Left hindlimb (tissue), 1 donor: ENCODE measurements around the gene NUP62.
A peak's percentile ranks its signal among the peaks of the same experiment; 100 is the strongest.

Source experiments
- DNase-seq: peaks from one replicate; pipeline ENCODE4 v3.0.0-alpha.2; 2018

NUP62 gene

DNA sequence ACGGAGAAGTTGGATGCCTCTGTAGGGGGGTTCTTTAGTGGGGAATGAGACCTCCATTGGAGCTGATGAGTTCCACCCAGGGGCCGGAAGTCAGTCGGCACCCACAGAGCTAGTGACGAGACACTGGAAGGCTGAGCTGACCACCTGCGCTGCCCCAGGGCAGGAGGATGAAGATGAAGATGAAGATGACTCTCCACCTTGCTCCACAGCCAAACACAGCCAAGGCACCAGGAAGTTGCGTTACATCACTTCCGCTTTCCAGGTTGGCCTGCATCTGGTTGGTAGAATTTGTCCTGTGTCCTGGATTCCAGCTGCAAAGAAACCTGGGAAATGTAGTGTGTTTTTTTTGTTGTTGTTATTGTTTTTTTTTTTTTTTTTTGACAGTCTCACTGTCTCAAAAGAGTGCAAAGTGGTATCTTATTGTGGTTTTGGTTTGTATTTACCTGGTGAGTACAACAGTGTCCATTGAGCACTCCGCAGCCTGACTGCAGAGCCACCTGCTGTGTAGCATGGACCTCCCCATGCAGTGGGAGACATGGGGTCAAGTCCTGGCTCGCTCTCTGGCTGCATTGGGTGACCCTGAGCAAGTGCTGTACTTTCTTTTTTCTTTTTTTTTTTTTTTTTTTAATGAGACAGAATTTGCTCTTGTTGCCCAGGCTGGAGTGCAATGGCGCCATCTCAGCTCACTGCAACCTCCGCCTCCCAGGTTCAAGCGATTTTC, 49.9 kb downstream of the NUP62 start:
- DNase-seq = peak; percentile 34

DNA sequence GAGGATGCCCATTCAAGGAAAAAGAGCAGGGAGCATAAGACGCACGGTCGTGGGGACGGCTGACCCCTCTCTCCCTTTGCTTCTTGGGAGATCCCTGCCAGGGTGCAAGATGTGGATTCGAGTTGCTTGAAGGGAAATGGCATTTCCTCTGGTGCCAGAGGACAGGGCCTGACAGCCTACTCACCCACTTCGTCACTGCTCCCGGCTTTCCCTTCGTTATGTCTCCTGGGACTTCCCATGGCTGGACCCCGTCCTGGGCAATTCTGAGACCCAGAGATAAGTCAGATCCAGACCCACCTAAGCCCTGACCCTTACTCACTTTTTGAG, 50.6 kb downstream of the NUP62 start:
- DNase-seq = peak; percentile 40

DNA sequence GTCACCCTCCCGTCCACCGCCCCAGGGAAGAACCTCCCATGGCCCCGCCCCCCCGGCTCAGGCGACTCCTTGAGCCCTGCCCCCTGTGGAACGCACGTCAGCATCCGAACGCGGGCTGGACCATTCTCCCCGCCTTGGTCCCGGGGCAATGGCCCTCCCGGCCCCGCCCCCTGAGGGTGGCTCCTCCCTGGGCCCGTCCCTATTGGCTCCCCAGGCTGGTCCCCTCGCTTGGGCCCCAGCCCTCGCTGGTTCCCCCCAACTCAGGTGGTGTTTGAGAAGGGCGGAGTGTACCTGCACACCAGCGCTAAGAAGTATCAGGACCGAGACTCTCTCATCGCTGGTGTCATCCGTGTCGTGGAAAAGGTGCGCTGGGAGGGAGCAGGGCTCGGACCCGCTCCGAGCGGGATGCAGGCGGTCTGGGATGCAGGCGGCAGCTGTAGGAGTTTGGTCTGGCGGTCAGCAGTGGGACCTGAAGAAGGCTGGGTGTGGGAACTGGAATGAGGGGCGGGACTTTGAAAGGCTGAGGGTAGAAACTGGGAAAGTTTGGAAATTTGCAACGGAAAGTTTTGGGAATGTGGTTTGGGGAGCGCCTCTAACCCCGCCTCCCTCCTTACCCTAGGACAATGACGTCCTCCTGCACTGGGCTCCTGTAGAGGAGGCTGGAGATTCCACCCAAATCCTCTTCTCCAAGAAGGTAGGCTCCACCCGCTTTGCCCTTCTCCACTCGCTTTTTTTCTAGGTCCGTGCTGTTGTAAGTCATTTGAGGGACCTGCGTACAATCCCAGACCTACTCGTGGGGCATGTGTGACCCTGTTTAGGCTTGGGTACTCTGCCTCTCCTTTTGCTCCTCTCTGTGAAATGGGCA, 51.2 kb downstream of the NUP62 start:
- DNase-seq = peak; percentile 98

DNA sequence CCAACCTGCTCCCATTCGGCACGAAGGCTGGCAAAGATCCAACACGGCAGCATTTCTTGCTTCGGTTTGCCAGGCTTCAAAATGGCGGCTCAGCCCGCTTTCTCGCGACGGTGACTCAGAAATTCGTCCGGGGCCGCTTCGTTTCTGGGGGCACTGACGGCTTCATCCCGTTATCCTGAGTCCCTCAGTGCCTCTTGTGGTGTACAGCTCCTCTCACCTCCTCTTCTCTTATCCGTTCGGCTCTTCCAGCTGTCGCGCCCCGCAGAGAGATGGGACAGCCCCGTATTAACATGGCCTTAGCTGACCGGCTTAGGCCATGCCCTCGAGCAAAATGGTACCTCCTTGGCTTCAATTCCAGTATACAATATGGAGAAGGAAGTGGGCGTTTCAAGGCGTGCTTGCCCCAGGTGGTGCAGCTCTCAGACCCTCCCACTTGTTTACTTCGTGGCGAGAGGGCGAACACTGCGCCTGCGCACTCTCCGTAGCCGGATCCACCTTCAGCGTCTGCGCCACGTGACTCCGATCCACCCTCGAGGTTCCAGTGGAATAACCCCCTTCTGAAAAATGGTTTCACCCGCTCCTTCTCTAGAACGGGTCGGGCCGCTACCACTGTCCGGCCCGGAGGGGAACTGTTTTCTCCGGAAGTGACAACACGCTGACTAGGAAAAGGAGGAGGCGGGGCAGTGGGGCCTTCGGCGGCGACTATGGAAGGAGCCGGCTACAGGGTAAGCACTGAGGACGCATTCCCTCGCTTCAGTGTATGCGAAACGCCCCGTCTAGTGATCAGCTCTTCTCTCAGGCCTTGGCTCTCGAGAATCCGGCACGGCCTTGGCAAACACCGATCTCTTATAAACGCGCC, 52.1 kb downstream of the NUP62 start, which contains the start of the genes AKT1S1 and TBC1D17:
TSS of gene AKT1S1 (minus strand) at position 336 of the 859 bp plus-strand sequence. CDS start 4,060 bp downstream, outside the sequence.
TSS of gene TBC1D17 (plus strand) at position 683 of the 859 bp plus-strand sequence. CDS start at position 705, 22 bp downstream.
- peak; percentile 99 for DNase-seq

DNA sequence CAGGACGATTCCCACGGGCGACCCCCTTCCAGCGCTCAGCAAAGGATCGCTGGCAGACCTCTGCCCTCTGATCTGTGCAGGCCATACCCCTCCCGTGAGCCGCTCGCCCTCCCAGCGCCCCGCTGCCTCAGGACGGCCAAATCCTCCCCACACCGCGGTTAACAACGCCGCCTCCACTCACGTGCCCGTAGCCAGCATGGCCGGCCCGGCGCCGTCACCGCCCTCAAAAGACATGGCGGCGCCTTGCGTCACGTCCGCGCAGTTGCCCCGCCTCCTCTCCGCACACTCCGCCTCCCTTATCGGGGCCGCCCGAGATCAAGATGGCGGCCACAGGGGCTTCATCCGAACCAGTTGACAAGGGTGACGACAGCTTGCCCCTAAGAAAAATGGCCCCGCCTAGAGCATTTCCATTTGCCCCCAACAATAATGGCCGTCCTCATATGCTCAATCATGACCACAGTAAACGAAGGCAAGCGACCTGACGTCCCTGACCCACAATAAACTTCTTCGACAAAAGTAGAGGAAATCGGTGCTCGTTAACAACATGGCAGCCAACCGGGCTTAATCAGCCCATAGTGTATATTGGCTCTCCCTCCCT, 52.8 kb downstream of the NUP62 start:
- DNase-seq = peak; percentile 99

DNA sequence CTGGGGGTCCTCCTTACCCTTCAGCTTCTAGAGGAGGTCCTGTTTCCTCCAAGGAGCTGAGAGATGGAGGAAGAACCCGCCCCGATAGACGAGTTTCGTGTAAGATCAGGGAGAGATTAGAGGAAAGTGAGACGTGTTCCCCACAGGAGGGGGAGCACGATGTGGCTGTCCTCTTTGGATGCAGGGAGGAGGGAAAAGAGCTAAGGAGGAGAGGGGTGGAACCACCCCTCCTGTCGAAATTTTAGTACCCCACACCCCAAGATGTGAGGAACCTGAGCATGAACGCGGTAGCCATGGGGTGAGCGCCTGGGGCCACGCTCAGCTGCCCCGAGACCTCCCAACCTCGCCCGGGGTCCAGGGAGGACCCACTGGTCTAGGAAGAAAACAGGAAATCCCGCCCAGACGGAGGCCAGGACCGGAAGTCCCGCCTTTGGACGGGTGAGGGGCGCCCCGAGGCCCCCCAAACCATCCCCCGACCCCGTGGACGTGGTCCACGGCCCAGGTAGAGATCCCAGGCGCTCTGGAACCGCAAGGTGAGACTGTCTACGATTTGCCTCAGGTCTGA, 53.4 kb downstream of the NUP62 start:
- DNase-seq = peak; percentile 85

DNA sequence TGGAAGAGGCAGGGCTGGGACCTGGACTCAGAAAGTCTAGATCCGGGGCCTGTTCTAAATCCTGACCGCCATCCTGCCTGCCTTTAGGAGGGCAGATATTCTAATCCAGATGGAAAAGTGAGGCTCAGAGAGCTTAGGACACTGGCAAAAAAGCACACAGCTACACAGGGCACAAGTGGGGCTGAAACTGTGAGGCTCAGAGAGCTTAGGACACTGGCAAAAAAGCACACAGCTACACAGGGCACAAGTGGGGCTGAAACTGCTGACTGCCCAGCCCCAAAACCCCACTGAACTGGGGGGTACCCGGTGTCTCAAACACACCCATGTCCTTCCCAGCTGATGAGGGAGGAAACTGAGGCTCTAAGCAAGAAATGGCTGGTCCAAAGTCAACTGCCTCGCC, 54.1 kb downstream of the NUP62 start:
- no peak for DNase-seq

DNA sequence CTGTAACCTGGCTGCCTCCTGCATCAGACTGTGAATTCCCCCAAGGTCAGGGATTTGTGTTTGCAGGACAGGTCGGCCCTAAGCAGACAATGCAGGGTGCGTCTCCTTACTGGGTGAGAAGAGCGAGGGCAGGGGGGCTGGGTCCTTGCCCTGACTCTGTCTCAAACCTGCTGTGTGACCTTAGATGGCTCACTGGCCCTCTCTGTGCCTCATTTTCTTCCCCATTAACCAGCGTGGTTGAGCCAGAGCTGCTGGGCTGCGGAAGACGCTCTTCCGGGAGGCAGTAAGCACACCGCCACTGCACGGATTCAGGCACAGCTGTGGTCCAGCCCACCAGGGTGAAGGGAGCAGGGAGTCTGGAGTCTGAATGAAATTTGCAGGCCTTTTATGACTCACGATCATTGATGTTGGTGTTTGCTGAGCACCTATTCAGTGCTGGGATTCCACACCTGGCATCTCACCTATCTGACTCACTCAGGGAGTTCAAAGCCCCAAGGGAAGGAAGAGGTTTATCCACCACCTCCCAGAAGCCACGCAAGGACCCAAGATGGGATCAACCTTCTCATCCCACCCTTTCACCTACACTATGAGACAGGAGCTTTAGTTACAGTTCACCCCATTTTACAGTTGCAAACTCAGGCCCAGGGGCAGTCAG, 54.7 kb downstream of the NUP62 start:
- no peak for DNase-seq

DNA sequence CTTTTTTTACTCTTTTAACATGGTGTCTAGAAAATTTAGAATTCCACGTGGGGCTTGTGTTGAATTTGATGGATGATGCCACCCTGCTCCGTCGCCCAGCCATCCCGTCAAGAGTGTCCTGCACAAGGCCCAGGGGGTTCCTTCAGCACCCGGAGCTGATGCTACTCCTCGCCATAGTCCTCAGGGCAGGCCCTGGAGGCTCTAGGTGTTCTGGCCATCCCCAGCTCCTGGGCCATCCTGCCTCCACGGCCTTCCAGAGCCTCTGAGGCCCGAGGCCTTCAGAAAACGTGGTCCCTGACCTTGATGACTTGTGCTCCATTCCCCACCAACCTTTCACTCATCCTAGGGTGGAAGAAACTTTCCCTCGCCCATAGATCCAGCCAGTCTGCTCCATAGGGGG, 55.5 kb downstream of the NUP62 start:
- DNase-seq = no peak

DNA sequence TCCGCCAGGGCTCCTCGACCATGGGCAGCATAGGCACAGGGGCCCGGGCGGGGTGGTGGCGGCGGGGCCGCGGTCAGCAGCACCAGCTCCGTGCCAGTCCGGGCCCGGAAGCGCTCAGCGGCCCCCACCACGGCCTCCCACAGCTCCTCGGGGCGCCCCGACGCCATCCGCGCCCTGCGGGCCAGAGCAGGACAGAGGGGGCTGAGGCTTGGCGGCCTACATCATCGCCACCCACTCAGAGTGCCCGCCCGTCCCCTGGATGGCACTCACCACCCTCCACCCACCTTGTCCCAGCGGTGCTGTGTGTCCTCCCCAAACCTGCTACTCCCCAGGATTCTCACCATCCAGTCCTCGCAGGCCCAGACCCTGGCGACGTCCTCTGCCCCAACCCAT, 56.2 kb downstream of the NUP62 start:
- DNase-seq = no peak

DNA sequence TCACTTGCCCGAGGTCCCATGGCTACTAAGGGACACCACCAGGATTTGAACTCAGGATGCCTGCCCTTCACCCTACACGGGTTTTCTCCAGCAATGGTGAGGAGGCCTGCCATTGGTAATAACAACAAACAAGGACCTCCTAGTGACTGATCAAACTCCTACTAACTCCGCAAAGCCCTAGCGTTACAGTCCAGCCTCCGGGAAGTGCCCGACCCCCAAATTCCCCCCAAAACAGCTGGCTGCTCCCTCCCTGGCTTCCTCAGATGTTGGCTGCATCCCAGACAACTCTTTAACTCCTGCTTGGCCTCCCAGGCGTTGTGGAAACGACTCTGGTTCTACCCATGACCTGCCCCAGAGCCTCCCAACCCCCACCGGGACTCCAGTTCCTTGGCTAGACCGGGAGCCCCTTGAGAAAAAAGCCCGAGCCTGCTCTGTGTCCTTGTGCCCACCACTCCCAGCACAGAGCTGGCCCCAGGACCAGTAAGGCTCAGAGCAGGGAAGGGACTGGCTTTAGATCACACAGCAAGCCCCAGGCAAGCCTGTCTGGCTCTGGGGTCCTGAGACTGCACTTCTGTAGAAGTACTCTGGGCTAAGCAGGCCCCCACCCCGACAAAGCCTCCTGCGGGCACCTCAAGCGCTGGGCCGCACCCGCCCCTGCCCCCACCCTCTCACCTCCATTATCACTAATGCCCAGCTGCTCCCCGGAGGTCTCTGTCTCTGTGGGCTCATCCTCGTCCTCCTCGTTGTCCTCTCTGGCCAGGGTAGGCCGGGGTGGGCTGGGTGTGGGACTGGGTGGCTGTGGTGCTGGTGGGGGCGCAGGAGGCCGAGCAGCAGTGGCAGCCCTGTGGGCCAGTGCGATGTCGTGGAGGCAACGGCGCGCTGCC, 56.8 kb downstream of the NUP62 start:
- no peak for DNase-seq

DNA sequence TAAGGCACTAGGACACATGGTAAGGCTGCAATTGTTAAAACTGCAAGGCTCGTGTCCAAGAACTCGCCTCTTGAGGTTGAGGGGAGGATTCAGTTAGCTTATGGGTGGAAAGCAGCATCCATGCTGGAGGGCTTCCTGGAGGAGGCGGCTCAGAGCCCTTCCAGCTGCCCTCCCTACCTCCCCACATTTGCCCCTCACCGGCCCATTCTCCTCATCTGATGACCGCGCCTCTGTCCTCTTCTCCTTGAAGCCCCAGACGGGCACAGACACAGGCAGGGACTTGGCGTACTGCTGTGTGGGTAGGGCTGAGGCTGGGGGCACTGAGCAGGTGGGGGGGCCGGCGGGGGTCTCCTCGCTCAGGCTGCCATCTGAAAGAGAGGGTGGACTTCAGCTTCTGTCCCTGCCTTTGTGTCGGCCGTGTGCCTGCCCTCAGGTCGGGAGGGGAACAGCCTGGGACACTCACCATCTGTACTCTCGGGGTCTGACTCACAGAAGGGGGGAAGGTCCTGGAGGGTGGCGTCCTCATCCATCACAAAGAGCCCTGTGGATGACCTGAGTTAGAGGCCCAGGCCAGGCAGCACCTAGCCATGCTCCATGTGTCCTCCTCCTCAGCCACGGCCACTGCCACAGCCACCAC, 57.8 kb downstream of the NUP62 start:
- no peak for DNase-seq

DNA sequence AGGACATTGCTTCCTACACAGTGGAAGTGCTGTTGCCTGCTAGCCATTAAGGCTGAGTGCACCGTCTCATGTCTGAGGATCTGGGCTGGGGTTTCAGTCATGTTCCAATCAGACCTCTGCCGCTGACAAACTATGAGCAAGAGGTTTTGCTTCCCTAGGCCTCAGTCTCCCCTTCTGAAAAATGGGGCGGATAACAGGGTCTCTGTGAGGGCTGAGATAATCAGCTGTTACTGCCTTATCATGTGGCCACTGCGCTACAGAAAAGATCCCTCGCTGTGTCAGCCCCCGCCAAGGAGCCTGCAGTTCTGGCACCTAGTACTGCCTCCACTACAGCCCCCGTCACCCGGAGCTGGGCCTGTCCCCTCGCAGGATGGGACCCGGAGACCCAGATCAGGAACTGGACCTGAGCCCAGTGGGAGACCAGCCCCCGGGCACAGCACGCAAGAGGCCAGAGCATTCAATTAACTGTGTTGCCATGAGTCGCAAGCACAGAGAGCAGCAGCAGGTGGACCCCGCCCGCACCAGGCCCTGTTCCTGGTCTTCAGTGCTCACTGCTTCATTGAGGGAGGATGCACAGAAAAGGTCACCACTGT, 58.9 kb downstream of the NUP62 start:
- peak; percentile 47 for DNase-seq

DNA sequence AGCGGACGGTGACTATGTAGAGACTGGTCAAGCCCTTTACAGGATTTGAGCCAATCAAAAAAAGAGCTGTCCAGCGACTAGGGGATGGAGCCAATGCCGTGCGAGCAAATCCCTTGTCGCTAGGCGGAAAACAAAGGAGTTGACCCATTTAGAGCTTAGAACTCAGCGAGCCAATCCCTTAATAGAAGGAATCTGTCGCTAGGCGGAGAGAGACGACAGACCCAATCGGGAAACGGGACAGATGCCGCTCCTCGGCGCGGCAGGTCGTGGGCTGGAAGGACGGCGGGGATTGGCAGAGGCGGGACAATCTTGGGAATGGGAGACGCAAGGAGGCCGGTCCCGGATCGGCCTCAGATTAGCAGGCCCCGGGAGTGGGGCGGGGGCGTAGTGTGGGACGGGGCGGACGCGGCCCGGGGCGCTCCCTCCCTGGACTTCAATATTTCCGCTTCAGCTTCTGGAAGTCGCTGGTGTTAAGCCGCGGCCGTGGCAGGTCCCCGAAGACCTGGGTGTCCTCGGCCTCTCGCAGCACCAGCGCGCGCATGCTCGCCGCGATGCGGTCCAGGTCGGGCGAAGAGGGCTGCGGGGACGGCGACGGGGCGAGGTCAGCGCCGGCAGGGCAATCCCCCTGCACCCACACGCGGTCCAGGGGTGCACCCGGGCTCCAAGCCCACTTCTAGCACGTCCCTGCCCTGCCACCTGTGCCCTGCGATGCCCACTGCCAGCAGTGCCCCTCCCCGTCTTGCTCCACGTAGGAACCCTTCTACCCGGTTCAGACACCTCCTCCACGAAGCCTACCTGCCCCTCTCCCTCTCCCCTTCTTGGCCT, 59.6 kb downstream of the NUP62 start:
- DNase-seq = peak; percentile 99

DNA sequence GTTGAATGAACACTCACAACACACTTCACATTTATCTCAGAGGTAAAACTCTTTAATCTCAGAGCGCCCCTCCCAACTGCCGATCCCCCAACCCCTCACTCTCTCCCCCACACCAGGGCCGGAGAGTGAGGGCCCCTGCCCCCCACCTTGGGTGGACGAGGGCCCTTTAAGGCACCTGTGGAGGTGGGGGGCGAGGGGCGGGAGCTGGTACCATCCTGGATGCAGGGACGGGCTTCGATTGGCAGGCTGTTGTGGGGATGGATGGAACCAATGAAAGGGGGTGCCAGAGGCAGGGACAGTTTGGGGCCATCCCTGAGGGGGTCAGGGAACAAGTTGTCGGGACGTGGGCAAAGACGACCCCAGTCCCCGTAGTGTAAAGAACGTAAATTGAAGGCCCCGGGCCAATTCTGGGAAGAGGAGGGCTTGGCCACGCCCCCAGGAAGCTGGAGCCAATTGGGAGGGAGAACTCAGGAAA, 60.3 kb downstream of the NUP62 start:
- no peak for DNase-seq

DNA sequence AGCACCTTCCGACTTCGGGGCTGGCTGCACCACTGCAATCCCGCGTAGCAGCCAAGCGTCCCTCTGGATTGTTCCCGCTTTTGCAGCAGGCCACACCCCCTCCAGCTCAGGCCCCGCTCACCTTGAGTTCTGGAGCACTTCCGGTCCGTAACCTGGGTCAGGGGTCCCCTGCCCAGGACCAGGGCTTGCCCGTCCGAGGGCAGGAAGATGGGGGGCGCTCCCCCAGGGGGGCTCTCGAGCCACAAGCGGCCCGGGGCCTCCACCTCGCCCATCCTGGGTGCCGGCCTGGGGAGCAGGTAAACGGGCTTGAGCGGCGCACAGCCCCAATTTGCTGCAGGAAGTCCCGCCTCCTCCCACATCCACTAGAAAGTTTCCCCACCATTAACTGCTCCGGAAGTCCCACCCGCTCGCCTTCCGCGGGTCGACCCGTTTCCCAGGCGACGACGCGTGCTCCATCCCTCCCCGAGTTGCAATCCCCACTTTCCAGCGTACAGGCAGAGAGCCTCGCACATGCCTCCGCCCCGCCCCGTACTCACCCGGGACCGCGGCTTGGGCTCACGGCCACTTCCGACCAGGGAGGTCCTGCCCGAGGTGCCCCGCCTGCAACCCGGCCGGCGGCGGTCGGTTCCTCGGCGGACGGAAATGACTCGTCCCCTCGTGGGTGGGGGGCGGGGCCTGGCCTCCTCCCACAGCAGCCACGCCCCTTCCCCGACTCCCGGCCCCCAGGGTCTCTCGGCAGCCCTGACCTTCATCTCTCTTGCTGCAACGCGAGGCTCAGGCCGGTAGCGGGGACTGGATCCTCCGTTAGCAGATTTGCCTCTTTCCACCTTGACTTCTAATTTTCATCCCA, 62.1 kb downstream of the NUP62 start, which contains the start of gene PNKP:
TSS of gene PNKP (minus strand) at position 644 of the 850 bp plus-strand sequence. CDS start at position 272, 372 bp downstream.
- DNase-seq = peak; percentile 95

DNA sequence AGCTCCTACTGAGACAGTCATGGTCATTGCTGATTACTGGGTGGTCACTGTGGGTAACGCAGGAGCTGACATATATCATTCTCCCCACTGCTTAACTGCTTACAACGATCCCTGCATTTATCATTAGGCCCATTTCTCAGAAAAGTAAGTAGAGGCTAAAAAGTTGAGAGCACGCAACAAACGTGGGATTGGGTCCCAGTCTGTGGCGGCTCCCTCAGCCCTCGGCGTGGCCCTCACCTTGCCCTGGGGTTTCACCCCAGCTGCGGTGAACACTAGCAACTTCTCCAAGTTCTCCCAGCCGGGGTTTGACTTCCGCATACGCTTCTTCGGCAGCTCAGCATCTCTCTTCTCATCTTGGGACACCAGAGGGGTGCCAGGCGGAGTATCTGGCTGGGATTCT, 64.4 kb downstream of the NUP62 start:
- DNase-seq = no peak

DNA sequence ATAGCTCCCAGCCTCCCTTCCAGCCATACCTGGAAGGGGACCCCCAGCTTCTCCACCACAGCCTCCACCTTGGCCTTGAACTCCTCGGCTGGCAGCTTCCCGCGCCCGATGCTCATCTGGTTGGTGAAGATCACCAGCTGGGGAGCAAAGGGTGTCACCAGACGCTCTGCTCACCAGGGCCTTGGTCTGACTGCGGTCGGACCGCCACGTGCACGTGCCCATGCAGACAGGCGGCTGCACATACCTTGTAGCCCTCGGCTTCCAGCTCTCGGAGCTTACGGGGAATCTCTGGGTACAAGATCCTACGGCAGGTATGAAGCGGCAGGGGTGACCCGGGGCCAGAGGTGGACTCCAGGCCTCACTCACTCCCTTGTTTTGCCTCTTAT, 65.4 kb downstream of the NUP62 start:
- DNase-seq = peak; percentile 36
